ENCODE measurements around the gene JADE2.

DNA sequence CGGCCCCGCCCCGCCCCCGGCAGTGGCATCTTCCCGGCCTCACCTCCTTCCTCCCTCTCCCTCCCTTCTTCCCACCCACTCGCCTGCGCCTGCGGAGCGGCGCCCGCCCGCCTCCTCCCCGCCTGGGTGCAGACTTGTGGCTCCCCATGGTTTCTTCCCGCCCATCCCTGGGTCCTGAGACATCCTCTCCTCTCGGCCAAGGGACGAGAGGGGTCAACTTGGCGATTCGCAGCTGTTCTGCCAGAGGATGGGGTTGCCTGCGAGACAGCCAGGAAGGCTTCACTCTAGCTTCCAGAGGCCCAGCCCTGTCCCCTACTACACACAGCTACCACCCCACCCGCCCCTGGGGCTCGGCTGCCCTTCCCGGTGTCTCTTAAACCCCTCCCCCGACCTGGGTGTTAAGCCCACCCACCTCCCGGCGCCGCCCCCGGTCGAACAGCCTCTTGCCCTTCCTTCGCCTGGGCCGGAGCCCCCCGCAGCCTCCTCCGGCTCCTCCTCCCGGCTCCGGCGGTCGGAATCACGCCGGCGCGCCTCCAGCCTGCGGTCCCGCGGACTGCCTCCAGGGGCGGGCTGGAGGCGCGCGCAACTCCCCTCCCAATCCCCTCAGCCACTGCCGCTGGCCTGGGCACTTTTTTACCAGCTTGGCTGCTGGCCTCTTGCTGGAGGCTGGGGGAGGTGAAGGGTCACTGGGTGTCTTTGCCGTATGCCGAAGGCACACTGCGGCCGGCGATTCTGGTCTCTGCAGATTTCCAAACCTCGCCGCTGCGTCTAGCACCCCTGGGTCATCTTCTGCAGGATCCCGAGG, 1.9 kb downstream of the JADE2 start:
- no peak for TF ChIP-seq EP300 (IDR thresholded peaks at IDR 0.05)
- peak in 3 of 4 experiments; percentile 96 to 99 (median 97) for TF ChIP-seq CTCF (IDR thresholded peaks at IDR 0.05)
- peak; percentile 36 to 37 for TF ChIP-seq POLR2A (IDR thresholded peaks at IDR 0.05)
- TF ChIP-seq POLR2AphosphoS5 (IDR thresholded peaks at IDR 0.05) = peak; percentile 38

Data from gastroesophageal sphincter (tissue), 3 donors.